ENCODE measurements around the gene NRCAM.

DNA sequence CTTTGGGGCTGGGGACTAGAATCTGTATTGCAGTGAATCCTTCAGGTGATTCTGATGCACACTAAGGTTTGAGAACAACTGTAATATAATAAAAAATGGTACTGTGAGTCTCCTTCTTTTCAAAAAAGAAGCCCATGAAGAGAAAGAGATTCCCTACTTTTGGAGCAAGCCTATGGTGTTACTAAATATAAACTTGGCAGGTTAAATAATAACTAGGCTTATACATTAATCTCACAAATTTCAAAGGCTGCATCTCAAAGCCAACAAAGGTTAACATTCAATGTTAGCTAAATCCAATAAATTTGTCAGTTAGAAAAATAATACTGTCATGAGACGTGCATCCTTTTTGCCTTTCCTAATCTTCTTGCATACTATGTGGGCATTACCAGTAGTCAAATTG is 166.4 kb downstream of the NRCAM start:
- TF ChIP-seq, protein P1, sequence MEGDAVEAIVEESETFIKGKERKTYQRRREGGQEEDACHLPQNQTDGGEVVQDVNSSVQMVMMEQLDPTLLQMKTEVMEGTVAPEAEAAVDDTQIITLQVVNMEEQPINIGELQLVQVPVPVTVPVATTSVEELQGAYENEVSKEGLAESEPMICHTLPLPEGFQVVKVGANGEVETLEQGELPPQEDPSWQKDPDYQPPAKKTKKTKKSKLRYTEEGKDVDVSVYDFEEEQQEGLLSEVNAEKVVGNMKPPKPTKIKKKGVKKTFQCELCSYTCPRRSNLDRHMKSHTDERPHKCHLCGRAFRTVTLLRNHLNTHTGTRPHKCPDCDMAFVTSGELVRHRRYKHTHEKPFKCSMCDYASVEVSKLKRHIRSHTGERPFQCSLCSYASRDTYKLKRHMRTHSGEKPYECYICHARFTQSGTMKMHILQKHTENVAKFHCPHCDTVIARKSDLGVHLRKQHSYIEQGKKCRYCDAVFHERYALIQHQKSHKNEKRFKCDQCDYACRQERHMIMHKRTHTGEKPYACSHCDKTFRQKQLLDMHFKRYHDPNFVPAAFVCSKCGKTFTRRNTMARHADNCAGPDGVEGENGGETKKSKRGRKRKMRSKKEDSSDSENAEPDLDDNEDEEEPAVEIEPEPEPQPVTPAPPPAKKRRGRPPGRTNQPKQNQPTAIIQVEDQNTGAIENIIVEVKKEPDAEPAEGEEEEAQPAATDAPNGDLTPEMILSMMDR (IDR thresholded peaks at IDR 0.05): no peak
- TF ChIP-seq POLR2A (IDR thresholded peaks at IDR 0.05): no peak
